Adrenal gland (tissue), 12 donors: ENCODE data around the gene C16orf87. TPM values are rescaled to one million over a fixed set of nuclear protein-coding genes. Genes with fewer than 3 reads are reported as not detected.
A peak's percentile ranks its signal among the peaks of the same experiment; 100 is the strongest.

Source experiments
- DNase-seq, 7 donors: peaks; one replicate each; pipeline ENCODE4 v3.0.0-alpha.2; 2019 to 2020
- H3K27ac ChIP-seq, 5 donors: fragments of 200-600 bp; sonication (generic) in 4 of 5; 1 replicate in 3 of 5; 2 replicates in 2 of 5; pipeline versions ENCODE4 v1.5.1 to v1.8.0; 2016 to 2020; ENCODE audit warnings: mild to moderate bottlenecking in 1 of 5
- H3K27me3 ChIP-seq: fragments of 200-600 bp; 2 replicates; pipeline ENCODE4 v1.8.0; 2021
- H3K36me3 ChIP-seq, 2 donors: fragments of 200-600 bp; replicated peaks in 1 of 2; 1 replicate in 1 of 2; 2 replicates in 1 of 2; pipeline versions ENCODE4 v1.5.1 to v1.8.0; 2018 to 2022
- H3K4me1 ChIP-seq, 2 donors: fragments of 200-600 bp; replicated peaks in 1 of 2; 1 replicate in 1 of 2; 2 replicates in 1 of 2; pipeline versions ENCODE4 v1.5.1 to v1.8.0; 2018 to 2021
- H3K4me3 ChIP-seq, 4 donors: fragments of 200-600 bp; sonication (generic) in 3 of 4; one replicate each; pipeline ENCODE4 v1.5.1; 2016 to 2018
- H3K9me3 ChIP-seq, 3 donors: fragments of 200-600 bp; sonication (generic) in 1 of 3; replicated peaks in 1 of 3; 1 replicate in 2 of 3; 2 replicates in 1 of 3; pipeline versions ENCODE4 v1.5.1 to v1.8.0; 2016 to 2021
- CTCF ChIP-seq, 6 experiments: fragments of 450-650 bp in 4 of 6; fragments of 200-600 bp in 2 of 6; sonication (generic) in 1 of 6; IDR thresholded peaks; 1 replicate in 5 of 6; 2 replicates in 1 of 6; pipeline versions ENCODE4 v1.5.1 to v1.8.0; 2016 to 2021; ENCODE audit warnings: antibody characterized with exemption in 6 of 6, mild to moderate bottlenecking in 2 of 6, moderate library complexity in 1 of 6
- POLR2A ChIP-seq, 2 donors: fragments of 450-650 bp; IDR thresholded peaks; one replicate each; pipeline ENCODE4 v1.6.1; 2017; ENCODE audit warnings: antibody characterized with exemption in 2 of 2, mild to moderate bottlenecking in 2 of 2, moderate library complexity in 1 of 2
- WGBS, 4 donors: extraction: QIAGEN DNeasy Blood & Tissue Kit in 2 of 4; methylation state at CpG; one replicate each; pipeline versions ENCODE4 v1.1.5 to v1.1.7; 2013 to 2017; 5-methylcytosine and 5-hydroxymethylcytosine counted together
- intact Hi-C, 2 donors: fragments of 100-400 bp; cut with DNase I; formaldehyde crosslinking; loops; one replicate each; pipeline versions ENCODE4 v1.14.1 to v1.15.0; 2022 to 2023
- polyA plus RNA-seq, 3 donors: library from polyadenylated mRNA; stranded (reverse); fragments of 200-250 nt in 2 of 3; fragments of 350-450 nt in 1 of 3; fragmentation: Illumina TruSeq in 1 of 3; extraction: RNeasy Lipid Tissue Mini Kit (QIAGEN cat#74804) in 1 of 3; gene quantifications; one replicate each; pipeline ENCODE4 v1.2.3, GENCODE V29; 2013 to 2014
- total RNA-seq, 9 donors: library from RNA; depleted of rRNA in 4 of 9; stranded (reverse); fragments of >200 nt in 4 of 9; fragments of 120-200 nt in 1 of 9; fragmentation: NEBNext Ultra II Directional in 1 of 9; extraction: Animal tissue kit (Norgen Biotek cat#: 25700) in 1 of 9; gene quantifications; one replicate each; pipeline versions ENCODE4 v1.1.0 to v1.2.4, GENCODE V29; 2013 to 2023
- donor health status: healthy with polysubstance abuse.
- donor health status: Bipolar disorder and iron deficiency.
- donor health status: DM: yes; HTN: yes; CAD: no.
- donor health status: DM: no; HTN: no; CAD: no.
- donor health status: DM: no; HTN: no; CAD: no.
- donor health status: DM: yes; HTN: yes; CAD: no.

The C16orf87 gene
- total and polyA plus RNA-seq, 12 donors: 2.3 to 26.0 (median 7.8) TPM

- intact Hi-C loops: no loop called here
- 95 to 100% (median 98%) methylated on average over 1 of the region's 1 CpG for WGBS, 4 donors
- DNase-seq: no peak
- H3K4me3 ChIP-seq: no peak overlapping the region
- peaks cover 7 to 19% of the 10 kb centered on the region in 2 donors for H3K4me1 ChIP-seq
- TF ChIP-seq CTCF (IDR thresholded peaks at IDR 0.05) (no peak), POLR2A (IDR thresholded peaks at IDR 0.05) (no peak)
- no peaks in the 10 kb centered on the region for H3K36me3 ChIP-seq
- no peak overlapping the region for H3K27ac ChIP-seq
- no peaks in the 10 kb centered on the region for H3K9me3 ChIP-seq
- H3K27me3 ChIP-seq: no peaks in the 10 kb centered on the region
Observed at GRCh38 chr16:46807336-46807735, 23.6 kb downstream of the C16orf87 start.

DNA sequence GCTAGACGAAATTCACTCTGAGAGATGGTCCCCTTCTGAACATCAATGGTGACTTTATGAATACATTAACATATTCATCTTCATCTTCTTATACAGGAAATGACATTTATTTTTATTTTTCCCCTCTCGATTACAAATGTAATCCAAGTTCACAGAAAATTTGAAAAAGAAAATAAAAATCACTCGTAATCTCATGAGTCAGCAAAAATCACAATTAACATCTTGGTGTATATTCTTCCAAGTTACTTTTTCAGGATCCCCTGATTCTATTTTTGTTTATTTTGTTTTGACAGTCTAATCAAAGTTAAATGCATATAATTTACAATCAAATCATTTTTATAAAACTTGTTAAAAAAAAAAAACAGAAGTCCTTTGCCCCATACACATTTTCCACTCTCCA lies 27.6 kb downstream of the C16orf87 start:
- 82 to 87% (median 84%) methylated on average over 3 of the region's 3 CpGs for WGBS, 4 donors
- no peaks in the 10 kb centered on the region for H3K27me3 ChIP-seq
- no peak for DNase-seq
- no peaks in the 10 kb centered on the region for H3K36me3 ChIP-seq
- H3K27ac ChIP-seq: no peak overlapping the region
- no peaks in the 10 kb centered on the region for H3K4me1 ChIP-seq
- H3K4me3 ChIP-seq: no peak overlapping the region
- H3K9me3 ChIP-seq: no peaks in the 10 kb centered on the region
- TF ChIP-seq POLR2A (IDR thresholded peaks at IDR 0.05) (no peak), CTCF (IDR thresholded peaks at IDR 0.05) (no peak)
- intact Hi-C loops: loop anchor here in 1 of 2 donors (5.0 kb wide), 1 partner anchor 131 kb away; no protein-coding TSS in a partner anchor

GRCh38 chr16:46801428-46802049 lies 29.4 kb downstream of the C16orf87 start:
- no peaks in the 10 kb centered on the region for H3K4me1 ChIP-seq
- no peak overlapping the region for H3K4me3 ChIP-seq
- H3K27me3 ChIP-seq: no peaks in the 10 kb centered on the region
- no peak for TF ChIP-seq POLR2A (IDR thresholded peaks at IDR 0.05)
- TF ChIP-seq CTCF (IDR thresholded peaks at IDR 0.05): peak; percentile 27 to 59 (median 40)
- WGBS, 4 donors: 57 to 72% (median 63%) methylated on average over 5 of the region's 5 CpGs
- H3K27ac ChIP-seq: no peak overlapping the region
- intact Hi-C loops: loop anchor here in 1 of 2 donors (5.0 kb wide), 1 partner anchor 129 kb away; no protein-coding TSS in a partner anchor
- H3K36me3 ChIP-seq: no peaks in the 10 kb centered on the region
- H3K9me3 ChIP-seq: peaks cover 0 to 11% (median 5%) of the 10 kb centered on the region in 3 donors
- no peak for DNase-seq

DNA sequence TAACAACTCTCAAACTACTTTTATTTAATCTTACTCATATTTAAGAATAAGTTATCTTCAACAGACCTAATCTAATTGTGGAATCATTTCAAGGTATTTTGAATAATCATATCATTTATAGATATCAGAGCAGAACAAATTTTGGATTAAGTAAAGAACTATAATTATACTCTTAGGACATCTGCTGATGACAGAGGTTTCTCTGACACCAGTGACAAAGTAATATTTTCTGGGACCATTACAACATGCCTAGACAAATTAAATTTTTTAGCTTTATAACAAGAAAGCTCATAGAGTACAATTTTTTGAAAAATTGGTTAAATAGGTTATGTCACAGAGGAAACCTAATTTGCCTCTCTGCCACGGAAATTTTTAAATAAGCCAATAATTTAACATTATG lies 30.5 kb downstream of the C16orf87 start:
- TF ChIP-seq POLR2A (IDR thresholded peaks at IDR 0.05) (no peak), CTCF (IDR thresholded peaks at IDR 0.05) (no peak)
- intact Hi-C loops: loop anchor here in 1 of 2 donors (5.0 kb wide), 1 partner anchor 128 kb away; no protein-coding TSS in a partner anchor
- Histone ChIP-seq H3K27ac (no peak overlapping the region), H3K27me3 (no peaks in the 10 kb centered on the region), H3K4me3 (no peak overlapping the region), H3K4me1 (no peaks in the 10 kb centered on the region), H3K9me3 (peaks cover 0 to 13% (median 6%) of the 10 kb centered on the region in 3 donors), H3K36me3 (no peaks in the 10 kb centered on the region)
- 82 to 91% (median 88%) methylated on average over 1 of the region's 1 CpG for WGBS, 4 donors
- no peak for DNase-seq
